Mononuclear cell (primary cell): ENCODE measurements around the gene PXDN. TPM values are rescaled to one million over a fixed set of nuclear protein-coding genes. Genes with fewer than 3 reads are reported as not detected.
"Not testable (repeated sequence)": the region's sequence is repeated elsewhere in the genome, so short reads cannot be mapped to it uniquely, and the experiment has no call there.

Experiments used
- H3K27me3 ChIP-seq: 2 replicates; pipeline ENCODE4 v1.6.0; 2011; ENCODE audit warnings: low read length, control low read depth; ENCODE audit not compliant: insufficient read depth
- H3K4me1 ChIP-seq: 2 replicates; pipeline ENCODE4 v1.5.1; 2011; ENCODE audit warnings: mild to moderate bottlenecking, low read length, control low read depth; ENCODE audit not compliant: insufficient read depth
- H3K4me3 ChIP-seq: 2 replicates; pipeline ENCODE4 v1.5.1; 2011; ENCODE audit warnings: mild to moderate bottlenecking, low read length, moderate library complexity
- H3K9me3 ChIP-seq: 2 replicates; pipeline ENCODE4 v1.5.1; 2011; ENCODE audit warnings: low read depth, mild to moderate bottlenecking, control low read depth, low read length
- total RNA-seq: library from RNA; depleted of rRNA; stranded (reverse); fragments of >200 nt; gene quantifications from one replicate; pipeline ENCODE4 v1.2.3, GENCODE V29; 2012

Gene PXDN
- total RNA-seq, 1 donor = 0.94 TPM

- Histone ChIP-seq H3K9me3 (no peaks in the 10 kb centered on the region), H3K27me3 (no peaks in the 10 kb centered on the region), H3K4me1 (no peaks in the 10 kb centered on the region), H3K4me3 (no peak overlapping the region)
Observed at GRCh38 chr2:1780693-1781092, 36.4 kb upstream of the PXDN start.

- not testable (repeated sequence) for H3K9me3 ChIP-seq, H3K4me1 ChIP-seq, H3K4me3 ChIP-seq, H3K27me3 ChIP-seq
Observed at GRCh38 chr2:1780054-1780453, 35.7 kb upstream of the PXDN start.

DNA sequence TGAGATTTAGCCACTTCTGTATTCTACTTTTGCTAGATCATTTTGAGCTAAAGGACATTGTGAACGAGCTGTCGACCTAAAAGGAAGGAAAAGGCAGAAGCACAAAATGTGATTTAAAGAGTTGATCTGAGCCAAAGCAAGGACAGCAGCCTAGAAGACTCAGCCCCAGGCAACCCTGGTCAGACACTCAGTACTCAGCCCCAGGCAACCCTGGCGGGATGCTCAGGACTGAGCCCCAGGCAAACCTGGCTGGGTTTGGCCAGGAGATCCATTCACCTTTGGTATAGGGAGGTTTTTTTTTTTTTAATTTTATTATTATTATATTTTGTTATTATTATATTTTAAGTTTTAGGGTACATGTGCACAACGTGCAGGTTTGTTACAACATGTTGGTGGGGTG lies 34.3 kb upstream of the PXDN start:
- no peaks in the 10 kb centered on the region for H3K4me1 ChIP-seq
- no peak overlapping the region for H3K4me3 ChIP-seq
- no peaks in the 10 kb centered on the region for H3K27me3 ChIP-seq
- no peaks in the 10 kb centered on the region for H3K9me3 ChIP-seq

DNA sequence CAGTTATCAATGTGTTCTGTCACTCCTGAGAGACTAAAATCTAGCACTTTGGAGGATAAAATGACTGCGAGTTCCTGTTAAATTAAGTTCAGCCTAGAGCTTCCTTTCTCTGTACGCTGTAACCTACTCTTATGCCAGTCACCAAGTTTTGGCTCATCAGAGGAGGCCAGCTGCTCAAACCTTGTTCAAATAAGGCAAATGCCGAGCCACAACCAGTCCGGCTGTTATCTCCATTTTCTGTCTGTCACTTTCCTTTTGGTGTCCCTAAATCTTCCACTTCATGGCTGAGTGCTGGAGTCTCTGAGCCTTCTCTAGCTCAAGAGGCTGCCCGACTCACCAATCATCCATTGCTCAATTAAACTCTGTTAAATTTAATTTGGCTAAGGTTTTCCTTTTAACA lies 33.5 kb upstream of the PXDN start:
- no peak overlapping the region for H3K4me3 ChIP-seq
- H3K9me3 ChIP-seq = no peaks in the 10 kb centered on the region
- no peaks in the 10 kb centered on the region for H3K4me1 ChIP-seq
- H3K27me3 ChIP-seq = no peaks in the 10 kb centered on the region

DNA sequence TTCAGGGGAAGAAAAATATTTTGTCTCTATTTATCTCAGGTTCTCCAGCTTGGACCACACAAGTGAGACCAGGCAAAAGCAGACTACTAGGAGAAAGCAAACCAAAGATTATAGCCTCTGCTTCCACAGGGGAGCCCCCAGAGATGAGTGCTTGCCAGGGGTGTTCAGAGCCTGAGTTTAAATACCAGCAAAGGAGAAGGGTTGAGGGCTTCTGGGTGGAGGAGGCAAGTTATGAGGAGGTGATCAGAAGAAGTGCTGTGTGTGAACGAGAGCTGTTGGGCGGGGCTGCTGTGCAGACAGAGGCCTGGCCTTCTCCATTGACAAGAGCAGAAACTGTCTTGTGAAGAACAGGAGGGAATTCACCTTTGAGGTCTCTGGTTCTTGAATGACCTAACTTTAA lies 32.8 kb upstream of the PXDN start:
- no peak overlapping the region for H3K4me3 ChIP-seq
- no peaks in the 10 kb centered on the region for H3K27me3 ChIP-seq
- H3K9me3 ChIP-seq = no peaks in the 10 kb centered on the region
- H3K4me1 ChIP-seq = no peaks in the 10 kb centered on the region

- Histone ChIP-seq H3K4me3 (no peak overlapping the region), H3K4me1 (no peaks in the 10 kb centered on the region), H3K9me3 (no peaks in the 10 kb centered on the region), H3K27me3 (no peaks in the 10 kb centered on the region)
Observed at GRCh38 chr2:1775511-1776035, 31.3 kb upstream of the PXDN start.

GRCh38 chr2:1774929-1775328 lies 30.6 kb upstream of the PXDN start:
- no peak overlapping the region for H3K4me3 ChIP-seq
- H3K27me3 ChIP-seq = no peaks in the 10 kb centered on the region
- no peaks in the 10 kb centered on the region for H3K9me3 ChIP-seq
- no peaks in the 10 kb centered on the region for H3K4me1 ChIP-seq

DNA sequence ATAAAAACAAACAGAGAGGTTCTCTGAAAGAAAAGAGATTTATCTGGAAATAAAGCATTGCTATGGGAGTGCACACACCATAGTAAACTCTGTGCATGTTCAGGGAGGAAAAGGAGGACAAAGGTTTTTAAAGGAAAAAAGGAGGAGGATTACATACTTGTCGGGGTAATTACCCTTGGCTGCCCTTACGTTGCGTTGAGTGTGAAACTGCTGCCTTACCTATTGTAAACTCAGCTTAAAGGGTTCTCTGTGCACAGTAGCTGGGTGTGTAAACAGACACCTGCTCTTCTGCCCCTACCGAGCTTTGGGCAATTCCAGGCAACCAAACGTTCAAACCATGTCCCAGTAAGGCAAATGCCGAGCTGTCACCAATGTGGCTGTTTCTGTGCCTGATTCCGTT lies 29.6 kb upstream of the PXDN start:
- H3K9me3 ChIP-seq = no peaks in the 10 kb centered on the region
- H3K4me3 ChIP-seq = no peak overlapping the region
- H3K4me1 ChIP-seq = no peaks in the 10 kb centered on the region
- no peaks in the 10 kb centered on the region for H3K27me3 ChIP-seq

- Histone ChIP-seq H3K9me3 (no peaks in the 10 kb centered on the region), H3K27me3 (no peaks in the 10 kb centered on the region), H3K4me1 (no peaks in the 10 kb centered on the region), H3K4me3 (no peak overlapping the region)
Observed at GRCh38 chr2:1772471-1773267, 28.4 kb upstream of the PXDN start.

DNA sequence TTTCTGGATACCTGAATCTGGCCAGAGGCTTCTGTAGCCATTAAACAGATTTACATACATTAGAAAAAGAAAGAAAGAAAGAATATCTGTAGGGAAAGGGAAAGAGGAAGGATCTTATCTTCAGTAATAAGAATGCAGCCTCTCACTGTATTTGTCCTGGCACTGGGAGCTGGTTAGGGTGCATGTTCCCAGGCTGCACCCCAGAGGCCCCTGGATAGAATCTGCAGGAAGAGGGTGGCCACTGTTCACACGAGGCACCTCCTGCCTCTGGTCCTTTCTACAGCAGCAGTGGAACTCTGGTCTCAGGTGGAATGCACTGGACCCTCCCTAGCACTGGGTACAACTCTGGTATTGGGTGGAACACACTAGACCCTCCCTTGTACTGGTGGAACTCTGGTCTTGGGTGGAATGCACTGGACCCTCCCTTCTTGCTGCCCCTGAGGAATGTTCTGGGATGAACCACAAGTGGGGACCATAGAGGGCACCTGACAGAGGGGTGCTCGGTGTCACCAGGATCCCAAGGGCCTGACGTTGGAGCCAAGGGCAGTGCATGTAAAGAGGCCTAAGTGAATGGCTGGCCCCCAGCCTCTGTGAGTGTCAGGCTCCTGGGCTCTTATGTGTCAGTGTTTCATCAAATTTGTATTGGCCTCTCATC lies 27.4 kb upstream of the PXDN start:
- Histone ChIP-seq H3K27me3 (no peaks in the 10 kb centered on the region), H3K4me3 (no peak overlapping the region), H3K4me1 (no peaks in the 10 kb centered on the region), H3K9me3 (no peaks in the 10 kb centered on the region)

DNA sequence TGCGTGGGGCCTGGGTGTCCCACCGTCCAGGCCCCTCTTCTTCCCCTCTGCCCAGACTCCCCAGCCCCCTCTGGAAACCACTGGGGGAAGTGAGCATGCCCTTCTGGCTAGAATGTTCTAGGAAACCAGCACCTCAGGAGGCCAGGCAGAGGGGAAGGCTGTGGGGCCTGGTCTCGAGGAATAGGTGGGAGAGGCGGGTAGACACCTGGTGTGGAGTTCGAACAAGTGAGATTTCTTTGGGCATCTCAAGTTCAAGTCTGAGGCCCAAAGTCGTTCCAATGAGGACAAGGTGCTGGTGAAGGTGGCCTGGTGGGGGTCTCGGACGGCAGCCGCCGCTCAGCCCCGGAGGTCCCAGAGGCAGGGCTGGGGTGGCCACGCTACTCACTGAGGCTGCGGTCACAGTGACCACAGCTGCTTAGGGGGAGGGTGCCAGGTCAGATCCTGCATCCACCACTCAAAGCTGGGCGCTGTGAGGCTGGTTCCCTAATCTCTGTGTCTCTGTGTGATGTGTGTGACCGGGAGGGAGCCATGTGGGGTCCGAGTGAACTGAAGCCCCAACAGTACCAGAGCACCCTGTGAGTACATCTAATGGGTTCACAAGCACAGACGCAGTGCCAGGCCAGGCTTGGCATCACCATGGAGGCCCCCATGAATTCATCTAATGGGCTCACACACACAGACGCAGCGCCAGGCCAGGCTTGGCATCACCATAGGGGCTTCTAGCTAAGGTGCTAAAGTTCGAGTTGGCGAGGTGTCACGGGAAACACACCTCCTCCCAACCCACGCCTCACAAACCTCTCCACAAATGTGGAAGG lies 26.5 kb upstream of the PXDN start:
- H3K4me1 ChIP-seq = no peaks in the 10 kb centered on the region
- no peak overlapping the region for H3K4me3 ChIP-seq
- H3K27me3 ChIP-seq = no peaks in the 10 kb centered on the region
- H3K9me3 ChIP-seq = no peaks in the 10 kb centered on the region

GRCh38 chr2:1769703-1770422 lies 25.5 kb upstream of the PXDN start:
- Histone ChIP-seq H3K27me3 (no peaks in the 10 kb centered on the region), H3K4me3 (no peak overlapping the region), H3K4me1 (no peaks in the 10 kb centered on the region), H3K9me3 (no peaks in the 10 kb centered on the region)

GRCh38 chr2:1767939-1768691 lies 23.8 kb upstream of the PXDN start:
- no peaks in the 10 kb centered on the region for H3K9me3 ChIP-seq
- no peaks in the 10 kb centered on the region for H3K4me1 ChIP-seq

More at GRCh38 chr2:1767939-1768691, 23.8 kb upstream of the PXDN start:
- H3K4me3 ChIP-seq = no peak overlapping the region
- H3K27me3 ChIP-seq = no peaks in the 10 kb centered on the region
